ENCODE measurements around the gene GRSF1. TPM values are rescaled to one million over a fixed set of nuclear protein-coding genes. Genes with fewer than 3 reads are reported as not detected.
"Not testable (repeated sequence)": the region's sequence is repeated elsewhere in the genome, so short reads cannot be mapped to it uniquely, and the experiment has no call there.

The GRSF1 gene
- total and polyA plus RNA-seq, 4 experiments from 2014 or later: 47.0 to 96.0 (median 64.3) TPM

DNA sequence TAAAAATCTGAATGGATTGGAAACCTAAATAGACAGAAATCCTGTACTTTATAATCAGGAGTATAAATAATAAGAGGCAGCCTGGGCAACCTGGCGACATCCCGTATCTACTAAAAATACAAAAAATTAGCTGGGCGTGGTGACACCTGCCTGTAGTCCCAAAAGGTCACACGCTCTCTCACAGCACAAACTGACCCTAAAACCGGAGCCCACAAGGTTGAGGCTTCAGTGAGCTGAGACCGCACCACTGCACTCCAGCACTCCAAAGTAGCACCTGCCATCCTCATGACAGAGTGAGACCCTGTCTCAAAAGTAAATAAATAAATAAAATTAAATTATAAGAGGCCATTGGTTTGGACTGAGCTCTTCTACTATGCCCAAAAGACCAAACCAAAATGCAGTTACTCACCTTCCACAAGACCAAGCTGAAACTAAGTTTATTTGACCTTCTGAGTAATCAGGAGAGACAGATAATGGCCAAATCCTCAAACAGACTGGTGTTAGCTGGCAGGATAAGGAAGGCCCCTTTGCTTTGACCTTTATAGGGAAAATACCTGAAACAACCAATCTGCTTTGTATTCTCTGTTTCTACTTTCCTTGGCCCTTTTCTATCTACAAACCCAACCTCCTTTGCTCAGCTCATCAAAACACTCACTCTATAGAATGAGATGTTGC is 3.2 kb upstream of the GRSF1 start:
- CTCF ChIA-PET (ENCODE audit: partially characterized antibody): interaction anchor here (1.4 kb wide), 1 partner anchor 59 kb away, joined by 4 read pairs; the partner anchor contains the start of gene MOB1B
- intact Hi-C loops (cut with micrococcal nuclease): no loop called here
- H3K27me3 Mint-ChIP-seq: no peaks in the 10 kb centered on the region
- no peak overlapping the region for H3K27ac ChIP-seq (ENCODE audit: low read depth, low read length)
- POLR2A ChIA-PET (ENCODE audit: partially characterized antibody): interaction anchor here (0.9 kb wide), 1 partner anchor 59 kb away, joined by 4 read pairs; the partner anchor contains the start of gene MOB1B
- H3K27ac Mint-ChIP-seq: peak overlapping the region in 2 of 7 donors; percentile 36 to 95
- H3K4me1 Mint-ChIP-seq: peaks cover 4 to 19% (median 8%) of the 10 kb centered on the region in 4 donors
- no peak overlapping the region for H3K4me3 ChIP-seq (ENCODE audit: low read length in 2 of 2)
- peaks cover 8% of the 10 kb centered on the region for H3K4me1 ChIP-seq (ENCODE audit: insufficient read depth, low read length)
- peaks cover 0 to 8% of the 10 kb centered on the region in 2 donors for H3K36me3 Mint-ChIP-seq
- no peaks in the 10 kb centered on the region for H3K9me3 ChIP-seq (ENCODE audit: control insufficient read depth in 1 of 2, low read length in 2 of 2)
- no peak for DNase-seq
- H3K4me3 Mint-ChIP-seq: no peak overlapping the region
- H3K36me3 ChIP-seq (ENCODE audit: insufficient read depth, low read length): no peaks in the 10 kb centered on the region
- no peaks in the 10 kb centered on the region for H3K9me3 Mint-ChIP-seq
- no peaks in the 10 kb centered on the region for H3K27me3 ChIP-seq (ENCODE audit: insufficient read depth, low read length)

DNA sequence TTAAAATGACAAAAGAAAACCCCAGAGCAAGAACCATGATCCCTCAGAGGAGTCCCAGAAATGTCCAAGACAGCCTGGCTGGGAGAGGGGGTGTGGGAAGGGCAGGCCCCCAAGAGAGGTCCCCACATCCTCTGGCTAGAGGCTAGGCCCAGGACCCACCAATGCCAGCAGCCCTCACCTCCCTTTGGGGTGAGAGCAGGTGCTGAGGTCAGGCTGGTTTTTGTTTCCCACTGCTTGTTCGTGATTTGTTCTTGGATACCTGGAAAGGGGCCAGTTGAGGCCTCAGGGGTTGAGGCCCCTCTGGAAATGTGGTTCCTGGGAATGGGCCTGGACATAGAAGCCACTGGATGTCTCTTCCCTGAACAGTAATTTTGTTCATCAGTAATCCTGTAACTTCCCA is 2.3 kb upstream of the GRSF1 start:
- Histone ChIP-seq H3K27ac (ENCODE audit: low read depth, low read length) (no peak overlapping the region), H3K4me1 (ENCODE audit: insufficient read depth, low read length) (peaks cover 17% of the 10 kb centered on the region), H3K36me3 (ENCODE audit: insufficient read depth, low read length) (no peaks in the 10 kb centered on the region), H3K4me3 (ENCODE audit: low read length in 2 of 2) (no peak overlapping the region), H3K27me3 (ENCODE audit: insufficient read depth, low read length) (no peaks in the 10 kb centered on the region), H3K9me3 (ENCODE audit: control insufficient read depth in 1 of 2, low read length in 2 of 2) (no peaks in the 10 kb centered on the region)
- intact Hi-C loops (cut with micrococcal nuclease): no loop called here
- DNase-seq: no peak
- H3K4me1 Mint-ChIP-seq: peaks cover 5 to 24% (median 12%) of the 10 kb centered on the region in 4 donors
- H3K27ac Mint-ChIP-seq: peak overlapping the region in 1 of 7 donors; percentile 95
- CTCF ChIA-PET (ENCODE audit: partially characterized antibody): interaction anchor here (1.0 kb wide), 1 partner anchor 60 kb away, joined by 4 read pairs; the partner anchor contains the start of gene MOB1B
- H3K9me3 Mint-ChIP-seq: no peaks in the 10 kb centered on the region
- H3K36me3 Mint-ChIP-seq: peaks cover 0 to 8% of the 10 kb centered on the region in 2 donors
- no peaks in the 10 kb centered on the region for H3K27me3 Mint-ChIP-seq
- POLR2A ChIA-PET (ENCODE audit: partially characterized antibody): interaction anchor here (4.1 kb wide), 1 partner anchor 106 kb away, joined by 65 read pairs; no protein-coding TSS in a partner anchor
- H3K4me3 Mint-ChIP-seq: no peak overlapping the region

GRCh38 chr4:70841211-70841610 is 1.5 kb upstream of the GRSF1 start:
- Mint-ChIP-seq H3K9me3 (no peaks in the 10 kb centered on the region), H3K36me3 (peaks cover 0 to 11% of the 10 kb centered on the region in 2 donors), H3K4me3 (no peak overlapping the region), H3K4me1 (peaks cover 10 to 31% (median 19%) of the 10 kb centered on the region in 4 donors), H3K27me3 (no peaks in the 10 kb centered on the region), H3K27ac (peak overlapping the region in 4 of 7 donors; percentile 4 to 95 (median 63))
- no peaks in the 10 kb centered on the region for H3K27me3 ChIP-seq (ENCODE audit: insufficient read depth, low read length)
- intact Hi-C loops (cut with micrococcal nuclease): no loop called here
- H3K27ac ChIP-seq (ENCODE audit: low read depth, low read length): no peak overlapping the region
- ChIA-PET POLR2A (ENCODE audit: partially characterized antibody) (interaction anchor here (4.1 kb wide), 1 partner anchor 106 kb away, joined by 65 read pairs; no protein-coding TSS in a partner anchor), CTCF (ENCODE audit: partially characterized antibody) (interaction anchor here (1.0 kb wide), 1 partner anchor 61 kb away, joined by 4 read pairs; the partner anchor contains the start of gene MOB1B)
- no peaks in the 10 kb centered on the region for H3K36me3 ChIP-seq (ENCODE audit: insufficient read depth, low read length)
- DNase-seq: no peak
- no peaks in the 10 kb centered on the region for H3K9me3 ChIP-seq (ENCODE audit: control insufficient read depth in 1 of 2, low read length in 2 of 2)
- H3K4me1 ChIP-seq (ENCODE audit: insufficient read depth, low read length): peaks cover 25% of the 10 kb centered on the region
- no peak overlapping the region for H3K4me3 ChIP-seq (ENCODE audit: low read length in 2 of 2)

GRCh38 chr4:70840631-70841030 is 941 bp upstream of the GRSF1 start:
- H3K36me3 Mint-ChIP-seq: peaks cover 5 to 11% of the 10 kb centered on the region in 2 donors
- H3K27me3 Mint-ChIP-seq; H3K4me3 ChIP-seq (ENCODE audit: low read length in 2 of 2); H3K9me3 Mint-ChIP-seq; H3K36me3 ChIP-seq (ENCODE audit: insufficient read depth, low read length); H3K27me3 ChIP-seq (ENCODE audit: insufficient read depth, low read length); DNase-seq; H3K4me3 Mint-ChIP-seq; H3K9me3 ChIP-seq (ENCODE audit: control insufficient read depth in 1 of 2, low read length in 2 of 2); intact Hi-C loops (cut with micrococcal nuclease); H3K27ac ChIP-seq (ENCODE audit: low read depth, low read length): not testable (repeated sequence)
- H3K4me1 ChIP-seq (ENCODE audit: insufficient read depth, low read length): peaks cover 30% of the 10 kb centered on the region
- H3K27ac Mint-ChIP-seq: peak overlapping the region in 4 of 7 donors; percentile 7 to 95 (median 63)
- POLR2A ChIA-PET (ENCODE audit: partially characterized antibody): interaction anchor here (2.5 to 4.1 kb wide), 2 partner anchors 10 to 105 kb away, joined by 9 to 65 read pairs; no protein-coding TSS in a partner anchor
- H3K4me1 Mint-ChIP-seq: peaks cover 13 to 37% (median 23%) of the 10 kb centered on the region in 4 donors
- CTCF ChIA-PET (ENCODE audit: partially characterized antibody): interaction anchor here (1.0 to 2.0 kb wide), 2 partner anchors 62 to 135 kb away, joined by 4 to 5 read pairs; partner anchors contain the start of gene MOB1B

- H3K9me3 ChIP-seq (ENCODE audit: control insufficient read depth in 1 of 2, low read length in 2 of 2); H3K4me3 ChIP-seq (ENCODE audit: low read length in 2 of 2); H3K27ac ChIP-seq (ENCODE audit: low read depth, low read length); H3K36me3 ChIP-seq (ENCODE audit: insufficient read depth, low read length); H3K9me3 Mint-ChIP-seq; H3K27me3 ChIP-seq (ENCODE audit: insufficient read depth, low read length); intact Hi-C loops (cut with micrococcal nuclease); H3K27me3 Mint-ChIP-seq: not testable (repeated sequence)
- Mint-ChIP-seq H3K4me1 (peaks cover 13 to 38% (median 24%) of the 10 kb centered on the region in 4 donors), H3K4me3 (peak overlapping the region in 7 of 8 donors; percentile 43 to 77 (median 65)), H3K36me3 (peaks cover 5 to 12% of the 10 kb centered on the region in 2 donors), H3K27ac (peak overlapping the region; percentile 68 to 95 (median 87))
- H3K4me1 ChIP-seq (ENCODE audit: insufficient read depth, low read length): peaks cover 32% of the 10 kb centered on the region
- ChIA-PET POLR2A (ENCODE audit: partially characterized antibody) (interaction anchor here (0.9 to 4.1 kb wide), 13 partner anchors 10 to 170 kb away, joined by 3 to 65 read pairs (median 4); partner anchors contain the start of genes DCK, MOB1B, RUFY3 and UTP3), CTCF (ENCODE audit: partially characterized antibody) (interaction anchor here (1.2 to 4.6 kb wide), 4 partner anchors 62 to 134 kb away, joined by 4 to 39 read pairs (median 8); partner anchors contain the start of gene MOB1B)
- DNase-seq: peak in 1 of 5 donors; percentile 82
Measured at GRCh38 chr4:70840137-70840536, 447 bp upstream of the GRSF1 start.

DNA sequence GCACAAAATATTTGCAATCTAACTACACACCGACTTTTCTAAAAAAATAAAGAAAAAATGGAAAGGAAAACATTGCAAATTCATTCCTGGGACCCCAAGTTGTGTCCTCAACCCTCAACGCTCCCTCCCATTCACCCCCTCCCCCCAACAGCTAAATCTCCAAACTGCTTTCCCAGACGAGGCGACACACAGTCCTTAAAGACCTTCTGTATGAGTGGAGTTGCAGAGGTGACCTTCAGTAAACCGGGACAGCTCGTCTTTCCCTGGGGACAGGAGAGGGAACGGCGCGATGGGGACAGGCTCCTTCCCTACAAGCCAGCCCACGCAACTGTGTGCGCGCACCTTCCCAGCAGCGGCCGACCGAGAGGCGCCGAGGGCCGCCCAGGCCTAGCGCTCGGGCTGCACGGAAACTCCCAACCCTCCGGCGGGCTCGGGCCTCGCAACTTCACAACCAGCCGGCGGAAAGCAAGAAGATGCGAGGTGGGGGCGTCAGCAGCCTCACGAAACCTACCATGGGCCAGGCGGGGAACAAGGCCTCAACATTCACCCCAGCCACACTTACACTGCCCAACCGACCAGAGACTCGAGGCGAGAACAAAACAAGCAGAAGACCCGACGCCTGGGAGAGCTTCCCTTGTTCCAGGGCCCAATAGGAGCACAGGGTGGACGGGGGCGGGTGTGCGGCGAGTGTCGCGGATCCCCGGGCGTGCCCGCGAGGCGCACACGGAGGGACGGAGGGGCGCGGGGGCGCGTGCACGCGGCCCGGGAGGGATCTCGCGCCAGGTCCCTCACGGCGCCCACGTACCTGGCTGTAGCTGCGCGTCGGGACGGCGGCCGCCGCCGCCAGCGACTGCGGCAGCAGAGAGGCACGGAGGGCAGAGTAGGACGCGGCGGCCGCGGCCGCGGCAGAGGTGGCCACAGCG is 763 bp downstream of the GRSF1 start:
- Mint-ChIP-seq H3K27ac (peak overlapping the region; percentile 94 to 99 (median 97)), H3K4me1 (peaks cover 16 to 40% (median 28%) of the 10 kb centered on the region in 4 donors), H3K9me3 (no peaks in the 10 kb centered on the region), H3K36me3 (peaks cover 10 to 21% of the 10 kb centered on the region in 2 donors), H3K27me3 (no peaks in the 10 kb centered on the region), H3K4me3 (peak overlapping the region; percentile 95 to 99 (median 98))
- peak; percentile 60 to 78 (median 65) for DNase-seq
- H3K27me3 ChIP-seq (ENCODE audit: insufficient read depth, low read length): no peaks in the 10 kb centered on the region
- peak overlapping the region; percentile 77 for H3K27ac ChIP-seq (ENCODE audit: low read depth, low read length)
- H3K4me3 ChIP-seq (ENCODE audit: low read length in 2 of 2): peak overlapping the region; percentile 58 to 69
- peaks cover 32% of the 10 kb centered on the region for H3K4me1 ChIP-seq (ENCODE audit: insufficient read depth, low read length)
- peaks cover 13% of the 10 kb centered on the region for H3K36me3 ChIP-seq (ENCODE audit: insufficient read depth, low read length)
- no peaks in the 10 kb centered on the region for H3K9me3 ChIP-seq (ENCODE audit: control insufficient read depth in 1 of 2, low read length in 2 of 2)
- ChIA-PET CTCF (ENCODE audit: partially characterized antibody) (interaction anchor here (0.9 to 4.6 kb wide), 11 partner anchors 11 to 171 kb away, joined by 3 to 39 read pairs (median 4); partner anchors contain the start of gene MOB1B), POLR2A (ENCODE audit: partially characterized antibody) (interaction anchor here (0.6 to 4.1 kb wide), 19 partner anchors 9 to 171 kb away, joined by 3 to 65 read pairs (median 4); partner anchors contain the start of genes DCK, MOB1B, RUFY3 and UTP3)
- intact Hi-C loops (cut with micrococcal nuclease): loop anchor here (1.0 to 2.0 kb wide), 5 partner anchors 63 to 154 kb away; partner anchors contain the start of genes DCK, MOB1B and UTP3

Data from CD4-positive, alpha-beta memory T cell (primary cell).